Measurements from ENCODE around the gene SLC39A10.

GRCh38 chr2:195730912-195731311, 73.9 kb downstream of the SLC39A10 start:
- TF ChIP-seq CTCF (IDR thresholded peaks at IDR 0.05) (no peak), POLR2AphosphoS5 (IDR thresholded peaks at IDR 0.05) (no peak), POLR2A (IDR thresholded peaks at IDR 0.05) (no peak)
